Spleen (tissue), 7 donors: ENCODE results near the gene DCAKD.

Source experiments
- POLR2A ChIP-seq, 3 donors: fragments of 450-650 bp; IDR thresholded peaks; one replicate each; pipeline ENCODE4 v1.5.1; 2017; ENCODE audit warnings: antibody characterized with exemption in 3 of 3, mild to moderate bottlenecking in 1 of 3
- POLR2AphosphoS5 ChIP-seq, 3 donors: sonication (generic); formaldehyde crosslinking; IDR thresholded peaks; one replicate each; pipeline ENCODE4 v1.5.1; 2017; ENCODE audit warnings: antibody characterized with exemption in 3 of 3
- TF ChIP-seq, protein P1 (sequence below), 11 experiments: fragments of 200-600 bp in 7 of 11; fragments of 450-650 bp in 4 of 11; sonication (generic) in 4 of 11; IDR thresholded peaks in 8 of 11; conservative IDR thresholded peaks in 3 of 11; 1 replicate in 7 of 11; 2 replicates in 4 of 11; pipeline versions ENCODE4 v1.4.0 to v1.8.0; 2016 to 2021; ENCODE audit warnings: antibody characterized with exemption in 11 of 11, inconsistent platforms in 4 of 11, mild to moderate bottlenecking in 1 of 11
- donor health status: DM: no; HTN: no; CAD: no; lungs with moderate emphysema.
- donor health status: DM: no; HTN: no; CAD: no.
- donor health status: DM: no; HTN: no; CAD: no.

DNA sequence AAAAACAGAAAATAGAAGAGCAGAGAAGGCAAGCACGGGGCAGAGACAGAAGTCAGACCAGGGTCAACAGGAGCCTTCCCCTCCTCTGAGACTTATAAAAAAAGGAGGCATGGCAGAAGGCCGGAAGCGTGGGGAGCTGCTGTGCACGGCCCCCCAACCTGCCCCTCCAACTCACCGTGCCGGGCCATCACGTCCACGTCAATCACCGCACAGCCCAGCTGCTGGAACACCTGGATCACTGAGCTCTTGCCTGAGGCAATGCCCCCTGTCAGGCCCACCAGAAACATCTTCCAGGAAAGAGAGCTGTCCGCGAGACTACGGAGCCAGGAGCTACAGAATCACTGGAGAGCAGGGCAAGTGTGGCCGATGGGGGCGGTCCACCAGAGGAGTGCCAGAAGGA lies 16.8 kb downstream of the DCAKD start:
- TF ChIP-seq, protein P1, sequence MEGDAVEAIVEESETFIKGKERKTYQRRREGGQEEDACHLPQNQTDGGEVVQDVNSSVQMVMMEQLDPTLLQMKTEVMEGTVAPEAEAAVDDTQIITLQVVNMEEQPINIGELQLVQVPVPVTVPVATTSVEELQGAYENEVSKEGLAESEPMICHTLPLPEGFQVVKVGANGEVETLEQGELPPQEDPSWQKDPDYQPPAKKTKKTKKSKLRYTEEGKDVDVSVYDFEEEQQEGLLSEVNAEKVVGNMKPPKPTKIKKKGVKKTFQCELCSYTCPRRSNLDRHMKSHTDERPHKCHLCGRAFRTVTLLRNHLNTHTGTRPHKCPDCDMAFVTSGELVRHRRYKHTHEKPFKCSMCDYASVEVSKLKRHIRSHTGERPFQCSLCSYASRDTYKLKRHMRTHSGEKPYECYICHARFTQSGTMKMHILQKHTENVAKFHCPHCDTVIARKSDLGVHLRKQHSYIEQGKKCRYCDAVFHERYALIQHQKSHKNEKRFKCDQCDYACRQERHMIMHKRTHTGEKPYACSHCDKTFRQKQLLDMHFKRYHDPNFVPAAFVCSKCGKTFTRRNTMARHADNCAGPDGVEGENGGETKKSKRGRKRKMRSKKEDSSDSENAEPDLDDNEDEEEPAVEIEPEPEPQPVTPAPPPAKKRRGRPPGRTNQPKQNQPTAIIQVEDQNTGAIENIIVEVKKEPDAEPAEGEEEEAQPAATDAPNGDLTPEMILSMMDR (IDR thresholded peaks at IDR 0.05 in 8 of 11, conservative IDR thresholded peaks at IDR 0.05 in 3 of 11), result no peak
- TF ChIP-seq POLR2A (IDR thresholded peaks at IDR 0.05), result no peak
- TF ChIP-seq POLR2AphosphoS5 (IDR thresholded peaks at IDR 0.05), result no peak
